ENCODE data around the gene HMCES. TPM values are rescaled to one million over a fixed set of nuclear protein-coding genes. Genes with fewer than 3 reads are reported as not detected.
"Not testable (repeated sequence)": the region's sequence is repeated elsewhere in the genome, so short reads cannot be mapped to it uniquely, and the experiment has no call there.

HMCES gene
- total RNA-seq, 1 donor from 2014 or later: 36.4 TPM

- Mint-ChIP-seq H3K27me3 (ENCODE audit: unreplicated experiment) (peaks cover 24% of the 10 kb centered on the region), H3K4me1 (ENCODE audit: unreplicated experiment) (peaks cover 28% of the 10 kb centered on the region), H3K27ac (ENCODE audit: unreplicated experiment) (no peak overlapping the region), H3K36me3 (ENCODE audit: low read depth, unreplicated experiment) (no peaks in the 10 kb centered on the region), H3K4me3 (ENCODE audit: unreplicated experiment) (no peak overlapping the region), H3K9me3 (ENCODE audit: unreplicated experiment) (no peaks in the 10 kb centered on the region)
- DNase-seq (ENCODE audit: low spot score): no peak
- no peak for TF ChIP-seq CTCF (IDR thresholded peaks at IDR 0.05; ENCODE audit: unreplicated experiment)
Observed at GRCh38 chr3:129345971-129346370, 67.3 kb downstream of the HMCES start.

DNA sequence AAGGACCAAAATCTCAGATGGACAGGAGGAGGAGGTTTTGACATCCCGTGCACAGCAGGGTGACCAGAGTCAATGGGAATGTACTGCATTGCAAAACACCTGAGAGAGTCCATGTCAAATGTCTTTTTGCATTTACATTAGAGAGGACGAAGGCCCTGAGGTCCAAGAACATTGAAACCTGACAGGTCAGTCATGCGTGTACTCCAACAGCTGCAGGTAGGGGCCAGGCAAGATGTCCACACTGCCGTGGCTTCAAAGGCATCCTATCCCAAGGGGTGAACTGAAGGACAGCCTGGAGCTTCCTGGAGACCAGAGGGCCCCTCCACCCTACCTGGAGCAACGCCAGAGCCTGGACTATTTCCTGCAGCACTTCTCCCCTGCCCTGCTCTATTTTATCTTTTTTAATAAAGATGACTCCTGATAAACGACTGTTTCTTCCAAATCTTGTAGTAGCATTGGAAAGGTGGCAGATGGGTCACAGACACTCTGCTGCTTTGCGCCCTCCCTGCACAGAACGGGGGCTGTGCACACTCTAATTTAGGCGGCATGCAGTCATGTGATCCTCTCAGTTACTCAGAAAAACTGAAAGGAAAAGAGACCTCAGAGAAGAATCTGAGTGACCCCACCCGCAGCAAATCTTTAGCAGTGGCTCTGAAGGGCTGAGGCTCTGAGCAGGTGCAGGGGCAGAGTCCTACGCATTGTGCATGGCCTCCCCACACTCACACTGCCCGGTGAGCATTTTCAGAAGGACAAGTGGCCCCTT is 68.2 kb downstream of the HMCES start:
- no peak overlapping the region for H3K4me3 Mint-ChIP-seq (ENCODE audit: unreplicated experiment)
- TF ChIP-seq CTCF (IDR thresholded peaks at IDR 0.05; ENCODE audit: unreplicated experiment): no peak
- DNase-seq (ENCODE audit: low spot score): no peak
- H3K27ac Mint-ChIP-seq (ENCODE audit: unreplicated experiment): no peak overlapping the region
- H3K4me1 Mint-ChIP-seq (ENCODE audit: unreplicated experiment): peaks cover 24% of the 10 kb centered on the region
- H3K27me3 Mint-ChIP-seq (ENCODE audit: unreplicated experiment): peaks cover 25% of the 10 kb centered on the region
- H3K9me3 Mint-ChIP-seq (ENCODE audit: unreplicated experiment): no peaks in the 10 kb centered on the region
- H3K36me3 Mint-ChIP-seq (ENCODE audit: low read depth, unreplicated experiment): no peaks in the 10 kb centered on the region

DNA sequence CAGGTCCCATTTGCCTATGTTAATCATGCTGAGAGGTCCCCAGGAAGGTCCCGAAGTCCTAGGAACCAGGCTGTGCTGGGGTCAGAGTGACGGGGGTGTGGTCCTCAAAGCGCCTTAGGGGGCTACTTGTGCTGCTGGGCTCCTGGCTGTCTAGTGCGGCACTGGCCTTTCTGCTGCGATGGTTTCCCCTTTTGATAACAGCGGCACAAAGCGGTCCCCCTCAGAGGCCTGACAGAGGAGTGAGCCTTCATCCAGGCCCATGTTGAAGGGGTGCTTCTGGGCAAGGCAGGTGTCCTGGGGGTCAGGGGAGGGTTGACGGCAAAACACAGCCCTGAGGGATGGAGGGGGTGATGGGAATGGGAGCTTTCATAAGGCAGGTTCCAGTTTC is 68.8 kb downstream of the HMCES start:
- Mint-ChIP-seq H3K4me1 (ENCODE audit: unreplicated experiment) (peaks cover 20% of the 10 kb centered on the region), H3K27me3 (ENCODE audit: unreplicated experiment) (peaks cover 22% of the 10 kb centered on the region), H3K27ac (ENCODE audit: unreplicated experiment) (no peak overlapping the region), H3K9me3 (ENCODE audit: unreplicated experiment) (no peaks in the 10 kb centered on the region), H3K36me3 (ENCODE audit: low read depth, unreplicated experiment) (no peaks in the 10 kb centered on the region), H3K4me3 (ENCODE audit: unreplicated experiment) (no peak overlapping the region)
- DNase-seq (ENCODE audit: low spot score): no peak
- no peak for TF ChIP-seq CTCF (IDR thresholded peaks at IDR 0.05; ENCODE audit: unreplicated experiment)

DNA sequence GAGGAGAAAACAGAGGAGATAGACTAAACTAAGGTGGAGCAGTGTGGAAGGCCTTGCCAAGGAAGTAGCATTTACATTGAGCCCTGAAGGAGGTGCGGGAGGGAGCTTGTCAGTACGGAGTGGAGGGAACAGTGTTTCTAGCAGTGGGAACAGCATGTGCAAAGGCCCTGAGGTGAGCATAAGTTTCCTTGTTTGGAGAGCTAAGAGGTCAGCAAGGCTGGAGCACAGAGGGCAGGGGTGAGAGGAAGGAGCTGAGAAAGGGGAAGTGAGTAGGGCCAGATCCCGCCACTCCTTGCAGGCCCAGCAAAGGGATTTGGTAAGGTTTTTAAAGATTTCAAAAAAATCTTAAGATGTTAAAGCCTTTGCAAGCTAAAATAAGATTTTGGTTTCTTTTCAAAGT is 70.1 kb downstream of the HMCES start:
- H3K27me3 Mint-ChIP-seq (ENCODE audit: unreplicated experiment): peaks cover 24% of the 10 kb centered on the region
- H3K9me3 Mint-ChIP-seq (ENCODE audit: unreplicated experiment): no peaks in the 10 kb centered on the region
- no peak overlapping the region for H3K27ac Mint-ChIP-seq (ENCODE audit: unreplicated experiment)
- H3K4me1 Mint-ChIP-seq (ENCODE audit: unreplicated experiment): peaks cover 14% of the 10 kb centered on the region
- no peak for DNase-seq (ENCODE audit: low spot score)
- peak overlapping the region; percentile 79 for H3K4me3 Mint-ChIP-seq (ENCODE audit: unreplicated experiment)
- H3K36me3 Mint-ChIP-seq (ENCODE audit: low read depth, unreplicated experiment): no peaks in the 10 kb centered on the region
- no peak for TF ChIP-seq CTCF (IDR thresholded peaks at IDR 0.05; ENCODE audit: unreplicated experiment)

- H3K9me3 Mint-ChIP-seq (ENCODE audit: unreplicated experiment); H3K4me3 Mint-ChIP-seq (ENCODE audit: unreplicated experiment); DNase-seq (ENCODE audit: low spot score); H3K27ac Mint-ChIP-seq (ENCODE audit: unreplicated experiment); H3K36me3 Mint-ChIP-seq (ENCODE audit: low read depth, unreplicated experiment): not testable (repeated sequence)
- peaks cover 24% of the 10 kb centered on the region for H3K27me3 Mint-ChIP-seq (ENCODE audit: unreplicated experiment)
- peaks cover 14% of the 10 kb centered on the region for H3K4me1 Mint-ChIP-seq (ENCODE audit: unreplicated experiment)
Observed at GRCh38 chr3:129349169-129349568, 70.5 kb downstream of the HMCES start.
